Endothelial cell of umbilical vein (primary cell): Measurements from ENCODE around the gene PTPRCAP. TPM values are rescaled to one million over a fixed set of nuclear protein-coding genes. Genes with fewer than 3 reads are reported as not detected.

Experiments used
- BruUV-seq: library from RNA; stranded (reverse); fragments of 400-500 nt; replicated peaks from 2 replicates; lab custom pipeline; 2021; lab: Mats Ljungman, UMichigan
- CTCF ChIA-PET: fragments of 300-600, 350-600 bp; sonication (Branson Sonifier 250); formaldehyde crosslinking; loops from one replicate; lab custom pipeline; 2021; ENCODE audit warnings: antibody characterized with exemption, inconsistent platforms; lab: Charles Lee
- POLR2A ChIA-PET: fragments of 300-600, 350-600 bp; sonication (Branson Sonifier 250); formaldehyde crosslinking; loops from one replicate; lab custom pipeline; 2021; ENCODE audit warnings: antibody characterized with exemption, inconsistent platforms; lab: Charles Lee
- DNase-seq: peaks from one replicate; pipeline ENCODE4 v3.0.0-alpha.2; 2011; ENCODE audit warnings: low read depth, low spot score
- FAIRE-seq: peaks from 2 replicates; lab custom pipeline; 2011; peaks lifted over from hg19 to GRCh38; lab: Jason Lieb, UNC
- H2AFZ ChIP-seq: 2 replicates; pipeline ENCODE4 v1.6.0; 2012; ENCODE audit warnings: low read depth, low read length, control low read depth, inconsistent platforms
- H3K27ac ChIP-seq: 2 replicates; pipeline ENCODE4 v1.5.1; 2011; ENCODE audit warnings: low read depth, mild to moderate bottlenecking, control low read depth, low read length, moderate library complexity; ENCODE audit not compliant: insufficient read depth
- H3K27me3 ChIP-seq, 2 experiments: 2 replicates each; pipeline versions ENCODE4 v1.6.0 to v1.6.1; 2011; ENCODE audit warnings: low read length in 2 of 2, mixed read lengths in 1 of 2; ENCODE audit not compliant: control insufficient read depth in 2 of 2, insufficient read depth in 2 of 2
- H3K36me3 ChIP-seq, 2 experiments: 2 replicates in 1 of 2; 3 replicates in 1 of 2; pipeline ENCODE4 v1.5.1; 2011; ENCODE audit warnings: low read length in 2 of 2, mild to moderate bottlenecking in 1 of 2, moderate library complexity in 1 of 2; ENCODE audit not compliant: control insufficient read depth in 2 of 2, insufficient read depth in 2 of 2; ENCODE audit errors: extremely low read depth in 1 of 2
- H3K4me1 ChIP-seq: 3 replicates; pipeline ENCODE4 v1.5.1; 2011; ENCODE audit warnings: mild to moderate bottlenecking, low read length; ENCODE audit not compliant: control insufficient read depth, insufficient read depth; ENCODE audit errors: extremely low read depth
- H3K4me2 ChIP-seq: 2 replicates; pipeline ENCODE4 v1.6.1; 2011; ENCODE audit warnings: low read length, control low read depth, mixed read lengths; ENCODE audit not compliant: insufficient read depth
- H3K4me3 ChIP-seq, 3 experiments: fragments of 200-600 bp in 1 of 3; sonication (generic), shearing (Covaris generic) in 1 of 3; replicated peaks in 1 of 3; 2 replicates each; pipeline ENCODE4 v1.5.1; 2011 to 2016; ENCODE audit warnings: control low read depth in 3 of 3, low read length in 3 of 3, mild to moderate bottlenecking in 2 of 3, inconsistent platforms in 1 of 3, low read depth in 1 of 3, moderate library complexity in 1 of 3; ENCODE audit not compliant: insufficient read depth in 1 of 3
- H3K79me2 ChIP-seq: 2 replicates; pipeline ENCODE4 v1.6.0; 2012; ENCODE audit warnings: low read length, inconsistent platforms; ENCODE audit not compliant: control insufficient read depth, insufficient read depth
- H3K9ac ChIP-seq: replicated peaks from 2 replicates; pipeline ENCODE3; 2011; ENCODE audit warnings: low read length, control low read depth; ENCODE audit not compliant: insufficient read depth; ENCODE audit errors: extremely low read depth
- H3K9me1 ChIP-seq: replicated peaks from 3 replicates; pipeline ENCODE4 v1.6.0; 2011; ENCODE audit warnings: mild to moderate bottlenecking, low read length; ENCODE audit not compliant: control insufficient read depth, insufficient read depth; ENCODE audit errors: extremely low read depth
- H3K9me3 ChIP-seq: replicated peaks from 2 replicates; pipeline ENCODE4 v1.5.1; 2012; ENCODE audit warnings: low read length, inconsistent platforms; ENCODE audit not compliant: control insufficient read depth, insufficient read depth
- H4K20me1 ChIP-seq: replicated peaks from 2 replicates; pipeline ENCODE3; 2011; ENCODE audit warnings: mild to moderate bottlenecking, low read length; ENCODE audit not compliant: control insufficient read depth, insufficient read depth; ENCODE audit errors: extremely low read depth
- EZH2 ChIP-seq: IDR thresholded peaks from 2 replicates; pipeline ENCODE4 v1.6.1; 2012; ENCODE audit warnings: borderline replicate concordance, low read depth, mild to moderate bottlenecking, moderate library complexity, low read length, inconsistent platforms; ENCODE audit not compliant: severe bottlenecking
- FOS ChIP-seq: IDR thresholded peaks from 2 replicates; pipeline ENCODE4 v1.6.1; 2011; ENCODE audit warnings: mild to moderate bottlenecking, low read length, moderate library complexity, borderline replicate concordance; ENCODE audit not compliant: insufficient read depth
- GATA2 ChIP-seq: IDR thresholded peaks from 2 replicates; pipeline ENCODE4 v1.7.0; 2011; ENCODE audit warnings: low read depth, mild to moderate bottlenecking, moderate library complexity, mixed read lengths, low read length; ENCODE audit not compliant: insufficient read length, insufficient read depth
- JUN ChIP-seq: IDR thresholded peaks from 2 replicates; pipeline ENCODE4 v1.6.1; 2011; ENCODE audit warnings: borderline replicate concordance, low read depth; ENCODE audit not compliant: insufficient read length, insufficient read depth
- MYC ChIP-seq: IDR thresholded peaks from one replicate; pipeline ENCODE4 v1.6.1; 2011; ENCODE audit warnings: mild to moderate bottlenecking, low read depth, low read length
- POLR2A ChIP-seq: IDR thresholded peaks from 2 replicates; pipeline ENCODE4 v1.6.1; 2012; ENCODE audit warnings: low read depth, mild to moderate bottlenecking, control low read depth, low read length
- POLR2AphosphoS5 ChIP-seq: IDR thresholded peaks from 2 replicates; pipeline ENCODE4 v1.6.1; 2012; ENCODE audit warnings: low read depth, mild to moderate bottlenecking, control low read depth, low read length, moderate library complexity; ENCODE audit not compliant: insufficient read depth
- dilution Hi-C: fragments of 300-500 bp; cut with MboI; formaldehyde crosslinking; loops from one replicate; pipeline ENCODE4 v1.15.0; 2019; ENCODE audit warnings: low sequenced_read_pairs; ENCODE audit not compliant: extremely low pct_ligation_motif_present
- intact Hi-C: fragments of 100-400 bp; cut with micrococcal nuclease; formaldehyde crosslinking; loops from one replicate; pipeline ENCODE4 v1.10.0; 2022
- polyA plus RNA-seq, 4 experiments: library from polyadenylated mRNA; depleted of rRNA in 3 of 4; stranded (reverse) in 3 of 4; unstranded in 1 of 4; fragments of >200 nt; gene quantifications; 2 replicates each; pipeline versions ENCODE4 v1.2.1 to v1.2.3, GENCODE V29; 2011 to 2012; ENCODE audit warnings: missing spikeins in 1 of 4
- total RNA-seq: library from RNA; stranded (reverse); gene quantifications from 2 replicates; pipeline ENCODE4 v1.2.3, GENCODE V29; 2021
- TF ChIP-seq, protein P1 (sequence below), 2 donors: IDR thresholded peaks; 1 replicate in 1 of 2; 2 replicates in 1 of 2; pipeline ENCODE4 v1.5.1; 2011; ENCODE audit warnings: low read length in 2 of 2, mild to moderate bottlenecking in 2 of 2, moderate library complexity in 2 of 2, control low read depth in 1 of 2, inconsistent platforms in 1 of 2, low read depth in 1 of 2; ENCODE audit not compliant: insufficient read depth in 1 of 2; ENCODE audit errors: extremely low read depth in 1 of 2
- TF ChIP-seq, protein P2 (sequence below): IDR thresholded peaks from 2 replicates; pipeline ENCODE4 v1.6.1; 2011; ENCODE audit not compliant: insufficient read depth, insufficient read length

PTPRCAP gene
- total and polyA plus RNA-seq, 2 donors (not counting 3 experiments of a cell fraction or from before 2014, with no cell fraction given): 3.6 TPM; not detected in 1

DNA sequence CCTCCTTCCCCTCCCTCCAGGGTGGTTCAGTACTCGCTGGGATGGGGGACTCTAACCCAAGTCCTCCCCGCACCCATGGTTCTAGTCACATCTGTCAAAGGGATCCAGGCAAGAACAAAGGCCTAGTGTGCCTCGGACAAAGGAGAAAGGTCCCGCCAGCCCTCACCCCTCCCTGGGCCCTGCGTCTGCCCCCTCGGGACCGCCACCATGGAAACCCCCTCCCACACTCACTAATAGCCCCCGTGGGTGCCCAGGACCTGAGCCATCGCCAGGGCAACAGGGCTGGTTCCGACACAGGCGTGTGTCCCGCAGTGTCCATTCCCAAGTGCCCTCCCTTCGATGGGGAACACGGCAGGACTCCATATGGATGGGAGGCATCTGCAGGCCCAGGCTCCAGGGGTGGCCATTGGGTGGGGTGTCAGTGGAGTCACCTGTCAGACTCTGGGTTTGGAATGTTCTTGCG lies 27.1 kb downstream of the PTPRCAP start:
- no peaks in the 10 kb centered on the region for H4K20me1 ChIP-seq
- CTCF ChIA-PET: no interaction called here
- BruUV-seq: no TSS peak
- dilution Hi-C loops: no loop called here
- FAIRE-seq (no peak), DNase-seq (no peak)
- H3K36me3 ChIP-seq: no peaks in the 10 kb centered on the region
- H3K27ac ChIP-seq: no peak overlapping the region
- H3K27me3 ChIP-seq: peaks cover 0 to 8% of the 10 kb centered on the region in 2 experiments
- POLR2A ChIA-PET: no interaction called here
- intact Hi-C loops: no loop called here
- H3K79me2 ChIP-seq: no peaks in the 10 kb centered on the region
- no peak overlapping the region for H3K4me2 ChIP-seq
- no peak for TF ChIP-seq JUN
- TF ChIP-seq, protein P1, sequence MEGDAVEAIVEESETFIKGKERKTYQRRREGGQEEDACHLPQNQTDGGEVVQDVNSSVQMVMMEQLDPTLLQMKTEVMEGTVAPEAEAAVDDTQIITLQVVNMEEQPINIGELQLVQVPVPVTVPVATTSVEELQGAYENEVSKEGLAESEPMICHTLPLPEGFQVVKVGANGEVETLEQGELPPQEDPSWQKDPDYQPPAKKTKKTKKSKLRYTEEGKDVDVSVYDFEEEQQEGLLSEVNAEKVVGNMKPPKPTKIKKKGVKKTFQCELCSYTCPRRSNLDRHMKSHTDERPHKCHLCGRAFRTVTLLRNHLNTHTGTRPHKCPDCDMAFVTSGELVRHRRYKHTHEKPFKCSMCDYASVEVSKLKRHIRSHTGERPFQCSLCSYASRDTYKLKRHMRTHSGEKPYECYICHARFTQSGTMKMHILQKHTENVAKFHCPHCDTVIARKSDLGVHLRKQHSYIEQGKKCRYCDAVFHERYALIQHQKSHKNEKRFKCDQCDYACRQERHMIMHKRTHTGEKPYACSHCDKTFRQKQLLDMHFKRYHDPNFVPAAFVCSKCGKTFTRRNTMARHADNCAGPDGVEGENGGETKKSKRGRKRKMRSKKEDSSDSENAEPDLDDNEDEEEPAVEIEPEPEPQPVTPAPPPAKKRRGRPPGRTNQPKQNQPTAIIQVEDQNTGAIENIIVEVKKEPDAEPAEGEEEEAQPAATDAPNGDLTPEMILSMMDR (IDR thresholded peaks at IDR 0.05; ENCODE audit: extremely low read depth in 1 of 2, insufficient read depth in 1 of 2, low read depth in 1 of 2, low read length in 2 of 2): no peak
- TF ChIP-seq FOS: no peak
- no peak for TF ChIP-seq MYC
- no peak for TF ChIP-seq EZH2
- no peak for TF ChIP-seq POLR2A
- no peak for TF ChIP-seq GATA2
- no peak for TF ChIP-seq POLR2AphosphoS5
- TF ChIP-seq, protein P2, sequence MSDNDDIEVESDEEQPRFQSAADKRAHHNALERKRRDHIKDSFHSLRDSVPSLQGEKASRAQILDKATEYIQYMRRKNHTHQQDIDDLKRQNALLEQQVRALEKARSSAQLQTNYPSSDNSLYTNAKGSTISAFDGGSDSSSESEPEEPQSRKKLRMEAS: no peak
- no peak overlapping the region for H3K4me3 ChIP-seq
- H2AFZ ChIP-seq: no peak overlapping the region
- H3K9ac ChIP-seq: no peak overlapping the region
- H3K9me3 ChIP-seq: no peaks in the 10 kb centered on the region
- no peaks in the 10 kb centered on the region for H3K9me1 ChIP-seq
- H3K4me1 ChIP-seq: no peaks in the 10 kb centered on the region
